Measurements from ENCODE around the gene DOK3.
"Not testable (repeated sequence)": the region's sequence is repeated elsewhere in the genome, so short reads cannot be mapped to it uniquely, and the experiment has no call there.

The DOK3 gene

GRCh38 chr5:177535125-177535524 lies 25.5 kb upstream of the DOK3 start:
- DNase-seq (ENCODE audit: low read depth in 2 of 2), result no peak

GRCh38 chr5:177534433-177534832 lies 24.8 kb upstream of the DOK3 start:
- DNase-seq (ENCODE audit: low read depth in 2 of 2), result not testable (repeated sequence)

GRCh38 chr5:177531209-177531940 lies 21.7 kb upstream of the DOK3 start:
- DNase-seq (ENCODE audit: low read depth in 2 of 2), result no peak

GRCh38 chr5:177530638-177531037 lies 21.0 kb upstream of the DOK3 start:
- DNase-seq (ENCODE audit: low read depth in 2 of 2), result no peak

GRCh38 chr5:177529247-177530203 lies 19.9 kb upstream of the DOK3 start:
- no peak for DNase-seq (ENCODE audit: low read depth in 2 of 2)

- DNase-seq (ENCODE audit: low read depth in 2 of 2), result no peak
Observed at GRCh38 chr5:177528631-177529030, 19.0 kb upstream of the DOK3 start.

GRCh38 chr5:177527595-177527994 lies 18.0 kb upstream of the DOK3 start:
- no peak for DNase-seq (ENCODE audit: low read depth in 2 of 2)

- DNase-seq (ENCODE audit: low read depth in 2 of 2), result no peak
Observed at GRCh38 chr5:177526791-177527190, 17.2 kb upstream of the DOK3 start.

- no peak for DNase-seq (ENCODE audit: low read depth in 2 of 2)
Observed at GRCh38 chr5:177526191-177526590, 16.6 kb upstream of the DOK3 start.

GRCh38 chr5:177524941-177525655 lies 15.5 kb upstream of the DOK3 start:
- DNase-seq (ENCODE audit: low read depth in 2 of 2), result no peak

- no peak for DNase-seq (ENCODE audit: low read depth in 2 of 2)
Observed at GRCh38 chr5:177524539-177524900, 14.9 kb upstream of the DOK3 start.

GRCh38 chr5:177523711-177524538 lies 14.3 kb upstream of the DOK3 start:
- no peak for DNase-seq (ENCODE audit: low read depth in 2 of 2)

GRCh38 chr5:177520916-177521513 lies 11.4 kb upstream of the DOK3 start:
- DNase-seq (ENCODE audit: low read depth in 2 of 2), result no peak

GRCh38 chr5:177520271-177520670 lies 10.6 kb upstream of the DOK3 start:
- DNase-seq (ENCODE audit: low read depth in 2 of 2), result no peak

- DNase-seq (ENCODE audit: low read depth in 2 of 2), result no peak
Observed at GRCh38 chr5:177519463-177520235, 10.0 kb upstream of the DOK3 start.

- peak; percentile 92 to 93 for DNase-seq (ENCODE audit: low read depth in 2 of 2)
Observed at GRCh38 chr5:177516601-177517568, 7.3 kb upstream of the DOK3 start, which contains the start of gene DDX41. TSS of gene DDX41 (minus strand) at chr5:177516961. CDS start at chr5:177516945, 16 bp downstream.

- DNase-seq (ENCODE audit: low read depth in 2 of 2), result no peak
Observed at GRCh38 chr5:177515580-177515979, 6.0 kb upstream of the DOK3 start.

- no peak for DNase-seq (ENCODE audit: low read depth in 2 of 2)
Observed at GRCh38 chr5:177514541-177514940, 4.9 kb upstream of the DOK3 start.

GRCh38 chr5:177513500-177513899 lies 3.9 kb upstream of the DOK3 start:
- DNase-seq (ENCODE audit: low read depth in 2 of 2), result no peak

All from stimulated activated CD8-positive, alpha-beta memory T cell treated with anti-CD3 and anti-CD28 coated beads, Interleukin-15, amount 100 ng/mL, for 4 hours (primary cell).